Transverse colon (tissue), 3 donors: Measurements from ENCODE around the gene ELFN1.

ENCODE experiments used
- CTCF ChIP-seq, 5 experiments: fragments of 200-600 bp in 3 of 5; fragments of 450-650 bp in 2 of 5; sonication (generic) in 3 of 5; IDR thresholded peaks; 1 replicate in 2 of 5; 2 replicates in 3 of 5; pipeline ENCODE4 v1.5.1; 2016 to 2017; ENCODE audit warnings: antibody characterized with exemption in 5 of 5, inconsistent platforms in 3 of 5, mild to moderate bottlenecking in 2 of 5, moderate library complexity in 1 of 5
- POLR2A ChIP-seq: fragments of 450-650 bp; IDR thresholded peaks from one replicate; pipeline ENCODE4 v1.6.1; 2016; ENCODE audit warnings: antibody characterized with exemption, mild to moderate bottlenecking, moderate library complexity

GRCh38 chr7:1748839-1749173 is 78.7 kb downstream of the ELFN1 start:
- TF ChIP-seq CTCF (IDR thresholded peaks at IDR 0.05) = no peak
- TF ChIP-seq POLR2A = no peak
